ENCODE data around the gene CFAP100. TPM values are rescaled to one million over a fixed set of nuclear protein-coding genes. Genes with fewer than 3 reads are reported as not detected.

Gene CFAP100
- total and polyA plus RNA-seq, 2 of the 4 experiments (the other 2 are of a cell fraction), result not detected

DNA sequence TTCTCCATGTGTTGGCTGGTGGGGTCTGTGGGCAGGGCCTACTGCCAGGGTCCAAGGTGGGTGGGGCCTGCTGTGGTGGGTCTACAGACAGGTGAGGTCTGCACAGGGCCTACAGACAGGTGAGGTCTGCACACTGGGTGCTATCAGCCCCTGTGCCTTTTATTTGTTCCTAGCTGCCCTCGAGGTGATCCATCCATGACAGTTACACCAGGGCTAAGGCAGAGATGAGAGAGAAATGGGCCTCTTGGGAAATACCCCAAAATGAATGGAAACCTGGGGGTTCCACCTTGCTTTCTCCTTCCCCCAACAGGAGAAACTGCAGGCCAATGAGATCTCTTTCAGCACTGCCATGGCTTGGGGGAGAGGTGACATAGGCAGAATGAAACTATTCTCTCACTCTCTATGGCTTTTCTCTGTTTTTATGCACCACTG lies 36.4 kb downstream of the CFAP100 start:
- in situ Hi-C loops (cut with MboI; ENCODE audit: low sequenced_read_pairs), result no loop called here
- no peak overlapping the region for H2BK120ac ChIP-seq (ENCODE audit: low read depth, low read length)
- no peak overlapping the region for H3K14ac ChIP-seq (replicated peaks; ENCODE audit: low read depth, low read length)
- H3K9me1 ChIP-seq (ENCODE audit: insufficient read depth, low read length), result no peaks in the 10 kb centered on the region; the same call in 1 of the 2 replicates
- H3K36me3 ChIP-seq (ENCODE audit: control insufficient read depth, insufficient read depth, low read length), result no peaks in the 10 kb centered on the region
- H4K5ac ChIP-seq (ENCODE audit: low read depth, low read length), result no peak overlapping the region
- no peak overlapping the region for H2BK15ac ChIP-seq (ENCODE audit: low read depth, low read length)
- no peak overlapping the region for H2AFZ ChIP-seq (replicated peaks; ENCODE audit: low read length, poor library complexity)
- dilution Hi-C loops (cut with HindIII; ENCODE audit: low sequenced_read_pairs, unreplicated experiment), result no loop called here
- ChIA-PET POLR2A (ENCODE audit: unreplicated experiment) (no interaction called here), CTCF (no interaction called here)
- H4K20me1 ChIP-seq (ENCODE audit: insufficient read depth, low read length), result no peaks in the 10 kb centered on the region
- H2BK5ac ChIP-seq (ENCODE audit: low read depth, low read length, poor library complexity, severe bottlenecking), result no peak overlapping the region
- H3K9me3 ChIP-seq (ENCODE audit: control insufficient read depth, insufficient read depth, low read length), result peaks cover 4% of the 10 kb centered on the region
- BruUV-seq (replicated peaks), result no TSS peak
- TF ChIP-seq RCOR1 (IDR thresholded peaks at IDR 0.05; ENCODE audit: insufficient replicate concordance, low read length) (no peak), RFX5 (IDR thresholded peaks at IDR 0.05; ENCODE audit: low read depth, low read length) (no peak), NFE2L2 (IDR thresholded peaks at IDR 0.05; ENCODE audit: low read depth, low read length) (no peak), BHLHE40 (IDR thresholded peaks at IDR 0.05; ENCODE audit: low read depth, low read length) (no peak), MXI1 (IDR thresholded peaks at IDR 0.05; ENCODE audit: borderline replicate concordance, low read depth, low read length) (no peak)
- TF ChIP-seq, protein P1, sequence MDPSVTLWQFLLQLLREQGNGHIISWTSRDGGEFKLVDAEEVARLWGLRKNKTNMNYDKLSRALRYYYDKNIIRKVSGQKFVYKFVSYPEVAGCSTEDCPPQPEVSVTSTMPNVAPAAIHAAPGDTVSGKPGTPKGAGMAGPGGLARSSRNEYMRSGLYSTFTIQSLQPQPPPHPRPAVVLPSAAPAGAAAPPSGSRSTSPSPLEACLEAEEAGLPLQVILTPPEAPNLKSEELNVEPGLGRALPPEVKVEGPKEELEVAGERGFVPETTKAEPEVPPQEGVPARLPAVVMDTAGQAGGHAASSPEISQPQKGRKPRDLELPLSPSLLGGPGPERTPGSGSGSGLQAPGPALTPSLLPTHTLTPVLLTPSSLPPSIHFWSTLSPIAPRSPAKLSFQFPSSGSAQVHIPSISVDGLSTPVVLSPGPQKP (IDR thresholded peaks at IDR 0.05; ENCODE audit: borderline replicate concordance, low read depth, low read length), result no peak
- TF ChIP-seq, protein P2, sequence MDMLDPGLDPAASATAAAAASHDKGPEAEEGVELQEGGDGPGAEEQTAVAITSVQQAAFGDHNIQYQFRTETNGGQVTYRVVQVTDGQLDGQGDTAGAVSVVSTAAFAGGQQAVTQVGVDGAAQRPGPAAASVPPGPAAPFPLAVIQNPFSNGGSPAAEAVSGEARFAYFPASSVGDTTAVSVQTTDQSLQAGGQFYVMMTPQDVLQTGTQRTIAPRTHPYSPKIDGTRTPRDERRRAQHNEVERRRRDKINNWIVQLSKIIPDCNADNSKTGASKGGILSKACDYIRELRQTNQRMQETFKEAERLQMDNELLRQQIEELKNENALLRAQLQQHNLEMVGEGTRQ (IDR thresholded peaks at IDR 0.05; ENCODE audit: low read depth, low read length), result no peak
- H2BK20ac ChIP-seq (ENCODE audit: low read depth, low read length), result no peak overlapping the region
- H3K4me3 ChIP-seq (ENCODE audit: insufficient read depth, low read depth, low read length), result no peak overlapping the region
- H2AK5ac ChIP-seq (ENCODE audit: low read depth, low read length), result no peak overlapping the region
- no peak overlapping the region for H3K27ac ChIP-seq (ENCODE audit: insufficient read depth, low read length)
- H3K79me1 ChIP-seq (ENCODE audit: low read depth in 1 of 2, low read length in 2 of 2), result no peaks in the 10 kb centered on the region
- intact Hi-C loops (cut with micrococcal nuclease), result no loop called here
- no peak overlapping the region for H4K91ac ChIP-seq (ENCODE audit: insufficient read depth, low read depth, low read length)
- ATAC-seq (ENCODE audit: low read depth) (no peak), DNase-seq (no peak)
- H3K18ac ChIP-seq (ENCODE audit: low read depth, low read length), result no peak overlapping the region
- H3K27me3 ChIP-seq (ENCODE audit: control insufficient read depth, insufficient read depth, low read length), result no peaks in the 10 kb centered on the region
- H4K8ac ChIP-seq (ENCODE audit: low read depth in 2 of 2, low read length in 2 of 2), result no peak overlapping the region
- no peak overlapping the region for H3K9ac ChIP-seq (ENCODE audit: low read depth, low read length)
- H3K23ac ChIP-seq (ENCODE audit: low read depth, low read length), result no peak overlapping the region
- no peak overlapping the region for H2AK9ac ChIP-seq (replicated peaks; ENCODE audit: low read depth, low read length, poor library complexity)
- H3K56ac ChIP-seq (ENCODE audit: extremely low read depth, insufficient read depth, low read length), result no peak overlapping the region
- no peak overlapping the region for H3K4ac ChIP-seq (ENCODE audit: low read depth, low read length)
- no CpG with 5 or more reads among the region's 1 CpG for WGBS, 2 experiments (ENCODE audit: extremely low coverage in 2 of 2, insufficient read length in 1 of 2)
- no peak overlapping the region for H3K4me2 ChIP-seq (ENCODE audit: low read depth, low read length)
- H3K4me1 ChIP-seq (ENCODE audit: control insufficient read depth, insufficient read depth, low read length), result no peaks in the 10 kb centered on the region
